SK-MEL-5 (cell line): ENCODE measurements around the gene GAS7. TPM values are rescaled to one million over a fixed set of nuclear protein-coding genes. Genes with fewer than 3 reads are reported as not detected.
"Not testable (repeated sequence)": the region's sequence is repeated elsewhere in the genome, so short reads cannot be mapped to it uniquely, and the experiment has no call there.

Experiments used
- DNase-seq: peaks from one replicate; pipeline ENCODE4 v3.0.0-alpha.2; 2016; ENCODE audit warnings: low read depth, low spot score
- in situ Hi-C: cut with HindIII; loops from 2 replicates; pipeline ENCODE4 v1.10.0; 2016; ENCODE audit warnings: low sequenced_read_pairs, high pct_unique_total_duplicates, low pct_unique_long_range_greater_than_20kb
- total RNA-seq: library from RNA; depleted of rRNA; stranded (reverse); fragments of >200 nt; shearing (Covaris generic); gene quantifications from 2 replicates; pipeline ENCODE4 v1.2.3, GENCODE V29; 2014

The GAS7 gene
- total RNA-seq, 1 experiment from 2014 or later, result 115 TPM

DNA sequence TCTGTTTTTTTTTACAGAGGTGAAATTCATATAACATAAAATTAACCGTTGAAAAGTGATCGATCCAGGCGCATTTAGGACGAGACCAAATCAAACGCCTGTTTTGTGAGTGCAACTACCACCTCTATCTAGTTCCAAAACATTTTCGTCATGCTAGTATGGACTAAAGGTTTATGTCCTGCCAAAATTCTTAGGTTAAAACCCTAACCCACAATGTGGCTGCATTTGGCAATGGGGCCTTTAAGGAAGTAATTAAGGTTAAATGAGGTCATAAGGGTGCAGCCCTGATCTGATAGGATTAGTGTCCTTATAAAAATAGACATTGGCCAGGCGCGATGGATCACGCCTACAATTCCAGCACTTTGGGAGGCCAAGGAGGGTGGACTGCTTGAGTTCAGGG lies 260.5 kb downstream of the GAS7 start:
- DNase-seq, result no peak
- in situ Hi-C loops, result no loop called here

DNA sequence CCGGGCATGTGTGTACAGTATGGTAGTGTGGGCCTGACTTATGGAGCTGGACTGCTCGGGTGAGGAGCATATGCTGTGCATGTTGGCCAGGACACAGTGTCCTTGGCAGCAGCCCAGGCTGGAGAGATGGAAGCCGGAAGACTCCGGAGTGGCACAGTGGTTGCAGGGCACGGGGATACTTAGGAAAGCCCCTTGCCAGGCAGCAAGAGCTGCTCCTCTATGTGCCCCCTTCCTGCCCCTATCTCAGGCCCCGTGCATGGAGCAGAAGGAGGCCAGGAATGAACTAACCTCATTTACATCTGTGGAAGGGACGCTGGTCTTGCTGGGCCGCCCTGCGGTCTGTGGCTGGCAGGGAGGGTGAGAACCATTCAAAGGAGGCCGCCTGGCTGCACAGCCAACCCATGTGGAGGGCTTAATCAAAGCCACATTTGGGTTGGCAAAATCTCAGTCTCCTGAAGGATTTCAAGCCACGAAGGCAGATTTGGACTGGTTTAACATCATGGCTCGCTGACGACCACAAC lies 261.1 kb downstream of the GAS7 start:
- DNase-seq, result no peak
- in situ Hi-C loops, result no loop called here

DNA sequence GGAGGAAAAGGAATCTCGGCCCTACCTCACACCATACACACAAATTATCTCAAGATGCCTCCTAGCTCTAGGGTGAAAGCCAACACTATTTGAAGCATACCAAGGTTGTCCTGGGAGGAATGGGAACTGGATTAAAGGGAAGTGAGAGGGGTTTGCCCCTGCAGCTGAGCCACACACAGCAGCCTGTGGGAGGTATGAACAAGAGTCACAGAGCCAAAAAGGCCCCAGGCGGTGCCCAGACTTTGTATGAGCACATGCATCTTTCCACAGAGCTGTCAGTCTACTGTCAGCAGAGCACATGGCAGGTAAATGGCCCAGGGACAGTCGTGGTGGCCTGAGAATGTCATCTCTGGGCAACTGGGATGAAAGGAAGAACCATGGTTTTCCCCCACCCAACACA lies 262.3 kb downstream of the GAS7 start:
- in situ Hi-C loops, result no loop called here
- DNase-seq, result no peak

DNA sequence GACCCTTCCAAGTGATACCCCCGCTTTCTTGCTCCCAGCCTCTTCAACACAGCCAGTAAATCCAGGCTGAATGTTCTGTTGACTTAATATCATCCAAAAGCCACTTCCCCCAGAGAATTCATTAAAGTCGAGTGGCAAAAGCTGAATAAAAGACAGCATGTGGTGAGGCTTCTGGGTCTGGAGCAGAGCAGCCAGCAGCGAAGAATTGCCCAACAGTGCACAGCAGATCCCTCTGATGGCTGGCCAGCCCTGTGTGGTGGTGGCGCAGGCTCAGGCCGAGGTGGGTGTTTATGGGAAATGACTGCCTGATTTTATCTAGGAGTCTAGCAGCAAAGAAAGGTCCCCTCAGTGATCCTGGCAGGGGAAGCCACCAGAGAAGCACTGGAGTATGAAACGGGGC lies 263.0 kb downstream of the GAS7 start:
- no peak for DNase-seq
- in situ Hi-C loops, result no loop called here

DNA sequence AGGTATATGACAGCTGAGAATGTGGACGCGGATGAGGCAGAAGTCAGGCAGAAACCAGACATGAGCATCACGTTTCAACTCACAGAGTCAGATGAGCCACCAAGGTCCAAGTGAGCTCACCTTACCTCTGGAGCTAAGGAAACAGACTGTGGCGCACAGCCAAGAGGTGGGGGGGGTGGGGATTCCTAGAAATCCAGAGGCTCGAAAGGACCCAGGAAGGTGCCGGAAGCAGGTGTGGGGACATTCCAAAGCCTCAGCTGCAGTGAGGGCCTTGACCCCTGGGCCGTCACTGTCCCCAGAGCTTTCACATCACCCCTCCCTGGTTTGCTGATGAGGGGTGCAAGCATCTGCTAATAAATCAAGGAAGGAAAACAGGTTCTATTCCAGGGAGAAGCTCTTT lies 264.1 kb downstream of the GAS7 start:
- no peak for DNase-seq
- in situ Hi-C loops, result no loop called here

DNA sequence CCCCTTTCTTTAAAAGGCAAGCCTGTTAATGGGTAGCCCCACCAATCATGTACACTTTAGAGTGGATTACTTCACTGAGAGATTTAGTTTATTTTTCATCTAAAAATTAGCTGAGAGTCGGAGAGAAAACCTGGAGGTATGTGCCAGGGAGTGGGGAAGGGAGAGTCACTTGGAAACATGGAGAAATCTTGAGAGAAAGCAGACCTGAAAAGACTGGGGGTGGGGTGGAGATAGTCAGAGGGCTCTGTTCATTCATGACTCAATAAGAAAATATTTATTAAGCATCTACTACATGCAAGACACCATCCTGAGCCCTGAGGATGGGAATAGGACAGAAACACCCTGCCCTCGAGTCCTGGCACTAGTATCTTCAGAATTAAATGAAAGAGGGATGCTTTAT lies 265.9 kb downstream of the GAS7 start:
- no peak for DNase-seq
- in situ Hi-C loops, result no loop called here

DNA sequence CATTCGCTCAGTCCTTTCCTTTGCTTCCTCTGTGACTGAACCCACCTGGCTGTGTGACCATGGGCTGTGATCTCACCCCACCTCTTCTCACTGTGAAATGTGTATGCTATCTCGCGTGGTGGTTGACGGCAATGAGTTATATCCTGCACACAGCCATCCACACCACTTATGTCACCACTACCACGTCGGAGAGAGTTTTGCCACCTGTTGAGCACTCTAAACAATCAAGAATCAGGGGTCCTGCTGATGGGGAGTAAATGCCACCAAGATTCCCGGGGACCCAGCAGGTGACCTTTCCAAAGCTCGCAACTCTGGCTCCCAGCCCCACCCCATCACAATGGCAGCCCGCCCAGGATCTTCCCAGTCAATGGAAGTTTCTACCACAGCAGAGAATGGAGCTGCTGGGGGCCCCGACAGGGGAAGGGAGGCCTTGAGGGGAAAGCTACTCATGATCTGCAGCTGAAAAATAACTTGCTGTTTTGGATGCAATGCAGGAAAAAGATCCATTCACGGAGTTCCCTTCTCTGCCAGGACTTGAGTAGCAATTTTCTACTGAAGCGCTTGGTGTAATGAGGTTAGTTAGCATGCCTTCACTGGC lies 267.2 kb downstream of the GAS7 start:
- in situ Hi-C loops, result no loop called here
- DNase-seq, result no peak

DNA sequence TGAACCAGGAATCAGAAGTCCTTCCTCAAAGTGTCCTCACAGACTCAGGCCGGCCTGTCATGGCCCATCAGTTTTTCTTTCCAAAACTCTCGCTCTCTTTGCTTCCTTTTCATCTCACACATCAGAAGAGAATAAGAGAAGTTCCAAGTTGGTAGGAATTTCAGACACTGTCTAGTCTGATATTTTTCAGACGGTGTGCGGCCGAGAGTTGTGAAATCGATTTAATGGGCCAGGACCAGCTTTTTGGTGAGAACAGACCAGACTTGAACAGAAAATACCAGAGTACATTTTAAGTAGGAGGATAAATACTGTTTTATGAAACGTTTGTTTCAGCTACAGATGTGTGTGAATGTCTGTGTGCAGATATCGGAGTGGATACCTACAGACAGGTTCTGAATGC lies 268.5 kb downstream of the GAS7 start:
- in situ Hi-C loops, result no loop called here
- no peak for DNase-seq

DNA sequence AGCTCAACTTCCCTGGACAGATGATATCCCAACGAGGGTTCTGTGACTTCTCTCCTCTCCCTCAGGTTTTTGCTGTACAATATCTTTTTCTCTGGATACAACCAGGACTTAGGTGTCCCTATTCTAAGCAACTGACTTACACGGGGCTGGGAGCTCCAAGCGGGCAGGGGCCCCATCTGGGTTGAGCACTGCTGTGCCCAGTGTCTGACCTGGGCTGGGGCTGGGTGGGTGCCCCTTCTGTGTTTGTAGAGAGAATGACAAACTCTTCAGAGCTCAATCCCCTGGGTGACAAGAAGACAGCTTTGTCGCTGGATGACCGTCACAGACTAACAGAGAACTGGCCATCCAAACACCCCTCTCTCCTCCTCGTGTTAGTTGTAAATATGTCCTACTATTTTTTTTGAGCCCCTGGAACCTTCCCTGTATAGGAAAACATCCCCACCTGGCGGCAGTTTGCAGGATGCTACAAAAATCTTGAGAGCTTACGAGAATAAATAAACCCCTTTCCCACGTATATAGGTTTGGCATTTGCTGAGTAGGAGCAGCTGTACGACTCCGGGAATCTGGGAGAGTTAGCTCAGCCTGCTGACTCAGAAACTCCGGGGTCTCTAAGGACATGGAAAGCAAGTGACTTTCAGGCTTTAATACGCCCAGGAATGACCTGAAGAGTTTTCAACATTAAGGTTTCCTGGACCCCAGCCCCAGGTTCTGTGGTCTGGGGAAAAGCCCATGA lies 269.6 kb downstream of the GAS7 start:
- peak; percentile 56 for DNase-seq
- in situ Hi-C loops, result no loop called here

DNA sequence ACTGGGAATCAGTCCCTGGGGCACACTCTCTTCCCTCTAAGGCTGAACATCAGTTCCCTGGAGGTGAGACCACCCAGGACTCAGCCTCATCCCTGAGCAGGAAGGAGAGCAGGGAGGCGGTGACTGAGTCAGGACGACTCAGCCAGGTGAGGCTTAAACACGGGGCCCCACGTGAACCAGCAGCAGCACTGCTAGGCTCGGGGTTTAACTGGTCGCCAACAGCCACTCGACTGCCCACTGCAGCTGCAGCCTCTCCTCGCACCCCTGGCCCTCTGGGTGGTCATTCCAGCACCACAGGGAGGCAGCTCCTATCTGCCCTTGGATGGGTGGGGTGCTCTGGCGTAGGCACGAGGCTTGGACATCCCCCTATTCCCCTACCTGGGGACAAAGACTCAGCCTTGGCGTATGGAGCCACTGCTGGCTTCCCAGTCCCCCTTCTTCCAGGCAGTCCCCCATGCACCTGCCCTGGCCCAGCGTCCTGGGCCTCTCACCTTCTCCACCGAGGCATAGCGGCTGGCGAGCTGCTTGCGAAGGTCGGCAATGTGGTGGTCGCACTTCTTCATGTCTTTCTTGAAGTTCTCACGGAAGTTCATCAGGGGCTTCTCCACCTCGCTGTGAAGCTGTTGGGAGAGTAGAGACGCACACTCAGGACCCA lies 272.1 kb downstream of the GAS7 start:
- in situ Hi-C loops, result no loop called here

DNA sequence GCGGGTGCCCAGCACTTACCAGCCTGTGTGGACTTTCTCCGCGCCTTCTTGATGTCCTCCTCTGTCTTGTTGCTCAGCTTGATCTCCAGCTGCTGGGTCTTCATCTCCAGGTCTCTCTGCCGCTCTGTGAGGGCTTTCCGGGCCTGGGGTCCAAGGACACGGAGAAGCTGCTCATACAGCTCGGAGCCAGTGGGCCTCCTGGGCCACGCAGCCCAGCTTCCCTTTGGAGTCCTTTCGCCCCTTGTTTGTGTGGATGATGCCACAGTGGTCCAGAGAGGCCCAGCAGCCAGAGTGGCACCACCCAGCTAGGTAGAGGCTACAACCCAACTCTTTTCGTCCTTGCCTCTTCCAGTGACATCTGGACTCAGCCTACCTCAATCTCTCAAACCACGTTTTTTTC lies 272.9 kb downstream of the GAS7 start:
- no peak for DNase-seq
- in situ Hi-C loops, result no loop called here

More for the DNA sequence above, 272.1 kb downstream of the GAS7 start:
- DNase-seq, result no peak

DNA sequence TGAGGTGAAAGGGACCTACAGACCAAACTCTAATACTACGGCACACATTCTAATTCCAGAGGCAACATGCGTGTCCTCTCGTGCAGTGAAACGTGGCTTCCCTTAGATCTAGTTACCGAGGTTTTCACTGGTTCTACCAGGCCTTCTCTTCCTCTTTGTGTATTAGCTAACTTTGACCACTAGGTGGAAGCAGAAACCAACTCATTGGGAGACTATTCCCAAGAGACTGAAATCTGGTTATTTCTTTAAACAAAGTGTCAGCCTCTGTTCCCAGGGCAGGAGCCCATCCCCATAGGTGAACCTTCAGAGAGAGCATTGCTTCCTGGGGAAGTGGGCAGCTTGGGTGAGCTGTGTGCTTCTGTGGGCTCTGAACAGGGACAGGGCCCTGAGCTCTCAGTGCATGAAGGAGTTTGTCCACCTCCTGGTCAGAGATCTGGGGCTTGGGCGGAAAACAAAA lies 273.6 kb downstream of the GAS7 start:
- peak; percentile 91 for DNase-seq
- in situ Hi-C loops, result no loop called here

DNA sequence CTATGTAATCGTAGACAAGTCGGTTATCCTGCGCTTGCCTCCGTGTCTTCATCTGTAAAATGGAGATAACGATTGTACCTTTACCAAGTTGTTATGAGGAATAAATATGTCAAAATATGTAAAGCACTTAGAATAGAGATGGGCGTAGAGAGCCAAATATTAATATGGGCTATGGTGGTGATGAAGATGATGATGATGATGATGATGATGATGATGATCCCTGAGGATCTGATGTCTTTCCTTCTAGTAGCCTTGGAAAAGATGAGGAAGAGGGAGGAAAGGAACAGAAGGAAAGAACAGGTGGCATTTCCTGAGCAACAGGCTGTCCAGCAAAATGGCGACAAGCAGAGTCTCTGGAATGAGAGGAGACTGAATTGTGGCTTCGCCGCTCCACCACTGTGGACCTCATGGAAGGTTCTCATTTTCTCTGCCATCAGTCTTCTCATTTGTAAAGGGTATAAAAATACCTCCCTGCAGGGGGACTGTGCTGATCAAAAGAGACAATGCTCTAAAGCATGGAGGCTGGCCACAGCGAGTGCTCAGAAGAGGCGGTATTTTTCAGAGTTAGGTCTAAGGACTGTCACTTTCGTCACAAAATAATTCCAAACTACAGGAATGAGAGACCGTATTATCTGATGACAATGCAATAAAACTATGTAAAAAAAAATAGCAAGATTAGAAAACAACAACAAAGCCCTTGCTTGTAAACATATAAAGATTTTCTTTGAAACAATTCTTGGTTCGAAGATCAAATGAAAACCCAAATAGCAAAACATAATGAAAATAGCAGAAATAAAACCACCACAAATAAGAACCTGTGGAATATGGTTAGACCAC lies 276.2 kb downstream of the GAS7 start:
- no peak for DNase-seq
- in situ Hi-C loops, result no loop called here

DNA sequence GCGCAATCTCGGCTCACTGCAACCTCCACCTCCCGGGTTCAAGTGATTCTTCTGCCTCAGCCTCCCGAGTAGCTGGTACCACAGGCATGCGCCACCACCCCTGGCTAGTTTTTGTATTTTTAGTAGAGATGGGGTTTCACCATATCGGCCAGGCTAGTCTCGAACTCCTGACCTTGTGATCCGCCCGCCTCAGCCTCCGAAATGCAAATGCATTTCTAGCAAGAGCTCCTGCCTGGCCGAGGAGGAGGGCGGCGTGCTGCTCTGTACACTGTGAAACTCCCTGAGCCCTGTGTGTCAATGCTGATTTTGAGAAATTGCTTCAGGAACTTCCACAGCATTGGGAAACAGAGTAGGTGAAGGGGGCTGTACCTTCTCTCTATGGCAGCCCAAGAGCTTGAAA lies 277.2 kb downstream of the GAS7 start:
- in situ Hi-C loops, DNase-seq: not testable (repeated sequence)

DNA sequence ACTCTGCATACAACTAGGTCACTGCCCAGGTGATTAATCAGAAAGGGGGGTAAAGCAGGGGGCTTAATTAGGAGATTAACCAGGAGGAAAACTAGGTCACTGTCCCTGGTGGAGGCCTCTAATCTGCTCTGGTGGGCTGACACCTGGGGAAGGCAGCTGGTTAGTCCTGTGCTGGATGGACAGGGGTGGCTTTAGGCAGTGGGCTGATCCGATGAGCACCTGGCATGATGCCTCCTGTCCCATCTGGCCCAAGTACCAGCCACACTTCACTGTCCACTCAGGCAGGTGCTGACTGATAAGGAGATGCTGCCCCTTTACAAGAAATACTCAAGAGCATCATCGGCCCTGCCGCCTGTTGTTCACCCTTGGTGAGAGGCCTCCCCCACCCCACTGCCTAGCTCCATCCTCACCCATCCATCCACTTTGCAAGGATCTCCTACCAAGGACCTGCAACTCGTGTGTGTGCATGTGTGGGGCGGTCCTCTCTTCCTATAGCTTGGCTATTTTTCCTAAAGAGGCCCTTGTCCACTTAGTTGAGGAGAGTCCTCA lies 279.5 kb downstream of the GAS7 start:
- in situ Hi-C loops, result no loop called here
- DNase-seq, result no peak

DNA sequence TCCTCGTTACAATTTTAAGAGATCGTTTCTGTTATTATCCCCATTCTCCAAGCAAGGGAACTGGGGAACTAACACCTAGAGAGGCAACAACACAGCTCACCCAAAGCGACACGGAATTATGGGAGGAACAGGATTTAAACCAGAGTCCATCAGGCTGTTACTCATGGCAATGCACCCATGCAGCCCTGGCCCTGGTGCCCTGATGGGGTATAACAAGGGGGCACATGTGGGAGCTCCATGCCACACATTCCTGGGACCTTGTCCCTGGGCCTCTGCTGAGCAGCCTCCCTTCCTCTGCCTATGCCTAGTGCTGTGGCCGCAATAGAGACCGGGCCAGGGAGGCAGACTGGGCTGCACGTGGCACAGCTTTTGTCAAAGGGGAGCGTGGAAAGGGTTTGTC lies 280.1 kb downstream of the GAS7 start:
- DNase-seq, result no peak
- in situ Hi-C loops, result no loop called here

DNA sequence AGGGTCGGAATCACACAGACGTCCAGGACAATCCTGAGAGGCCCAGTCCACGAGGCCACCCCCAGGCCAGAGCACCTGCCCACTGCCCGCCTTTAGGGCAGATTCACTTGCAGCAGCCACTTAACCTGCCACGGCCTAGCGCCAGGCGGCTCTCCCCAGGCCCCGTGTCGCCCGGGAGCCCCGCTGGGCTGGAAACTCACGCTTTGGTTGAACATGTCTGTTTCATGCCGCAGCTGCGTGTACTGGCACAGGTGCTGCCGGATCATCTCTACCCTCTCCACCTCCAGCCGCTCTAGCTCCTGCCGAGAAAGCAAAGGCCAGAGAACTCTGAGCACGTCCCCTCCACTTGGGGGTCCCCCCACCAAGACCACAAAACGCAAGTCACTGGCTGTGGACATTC lies 280.6 kb downstream of the GAS7 start:
- DNase-seq, result no peak
- in situ Hi-C loops, result no loop called here

DNA sequence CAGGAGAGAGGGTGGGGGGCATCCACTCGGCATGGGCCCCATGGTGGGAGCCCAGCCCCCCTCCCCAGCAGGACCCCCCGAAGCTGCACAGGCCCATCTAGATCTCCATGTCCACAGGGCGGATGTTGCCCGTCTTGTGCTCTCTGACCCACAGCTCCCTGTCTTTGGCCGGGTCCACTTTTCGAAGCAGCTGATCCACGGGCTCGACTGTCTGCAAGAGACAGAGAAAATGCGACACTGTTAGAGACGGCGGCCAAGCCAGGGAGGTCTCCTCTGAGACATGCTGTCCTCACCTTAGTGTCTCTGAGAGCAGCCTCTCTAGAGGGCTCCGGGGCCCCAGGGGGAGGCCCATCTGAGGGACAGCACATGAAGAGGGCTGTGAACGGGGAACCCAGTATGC lies 281.3 kb downstream of the GAS7 start:
- no peak for DNase-seq
- in situ Hi-C loops, result no loop called here
